Keratinocyte (primary cell): ENCODE measurements around the gene ESYT3.

Source experiments
- CTCF ChIP-seq, 3 experiments: IDR thresholded peaks in 1 of 3; conservative IDR thresholded peaks in 1 of 3; optimal IDR thresholded peaks in 1 of 3; 2 replicates in 2 of 3; 3 replicates in 1 of 3; pipeline versions ENCODE3 to v1.5.1; 2011; ENCODE audit warnings: low read length in 3 of 3, mild to moderate bottlenecking in 3 of 3, moderate library complexity in 2 of 3, control low read depth in 1 of 3, inconsistent platforms in 1 of 3; ENCODE audit not compliant: insufficient read depth in 2 of 3; ENCODE audit errors: extremely low read depth in 1 of 3
- EZH2 ChIP-seq: IDR thresholded peaks from one replicate; pipeline ENCODE4 v1.6.1; 2012; ENCODE audit warnings: inconsistent platforms, mild to moderate bottlenecking, low read length, moderate library complexity

- TF ChIP-seq CTCF (optimal IDR thresholded peaks at IDR 0.05 in 1 of 3, IDR thresholded peaks at IDR 0.05 in 1 of 3, conservative IDR thresholded peaks at IDR 0.05 in 1 of 3; ENCODE audit: extremely low read depth in 1 of 3, insufficient read depth in 2 of 3, low read length in 3 of 3) (no peak), EZH2 (no peak)
Measured at GRCh38 chr3:138418601-138419206, 15.7 kb upstream of the ESYT3 start.
